Heart left ventricle (tissue), 16 donors: ENCODE measurements around the gene NEDD4L. TPM values are rescaled to one million over a fixed set of nuclear protein-coding genes. Genes with fewer than 3 reads are reported as not detected.

Experiments
- ATAC-seq, 4 donors: fragments of 200-7000 bp; cut with Tn5 transposase; one replicate each; pipeline ENCODE4 v1.9.1; 2020 to 2022; ENCODE audit warnings: moderate library complexity in 4 of 4, mild to moderate bottlenecking in 3 of 4, moderate number of reproducible peaks in 1 of 4
- DNase-seq, 5 donors: peaks; one replicate each; pipeline ENCODE4 v3.0.0-alpha.2; 2020
- H3K27ac ChIP-seq, 12 donors: fragments of 200-600 bp; sonication (generic) in 4 of 12; one replicate each; pipeline versions ENCODE4 v1.5.0 to v1.8.0; 2016 to 2022; ENCODE audit warnings: mild to moderate bottlenecking in 2 of 12
- H3K27me3 ChIP-seq, 9 donors: fragments of 200-600 bp; sonication (generic) in 2 of 9; one replicate each; pipeline versions ENCODE4 v1.5.1 to v1.8.0; 2016 to 2022; ENCODE audit warnings: mild to moderate bottlenecking in 3 of 9
- H3K36me3 ChIP-seq, 9 donors: fragments of 200-600 bp; sonication (generic) in 2 of 9; one replicate each; pipeline versions ENCODE4 v1.5.0 to v1.8.0; 2018 to 2022; ENCODE audit warnings: mild to moderate bottlenecking in 2 of 9
- H3K4me1 ChIP-seq, 12 donors: fragments of 200-600 bp; sonication (generic) in 4 of 12; one replicate each; pipeline versions ENCODE4 v1.5.0 to v1.8.0; 2016 to 2022; ENCODE audit warnings: mild to moderate bottlenecking in 3 of 12
- H3K4me3 ChIP-seq, 12 donors: fragments of 200-600 bp; sonication (generic) in 4 of 12; one replicate each; pipeline versions ENCODE4 v1.5.0 to v1.8.0; 2017 to 2022; ENCODE audit warnings: mild to moderate bottlenecking in 9 of 12, moderate library complexity in 4 of 12
- H3K9me3 ChIP-seq, 12 donors: fragments of 200-600 bp; sonication (generic) in 4 of 12; one replicate each; pipeline versions ENCODE4 v1.5.0 to v1.8.0; 2016 to 2022; ENCODE audit warnings: mild to moderate bottlenecking in 1 of 12
- POLR2A ChIP-seq, 2 donors: fragments of 450-650 bp; IDR thresholded peaks; one replicate each; pipeline ENCODE4 v1.6.1; 2017; ENCODE audit warnings: antibody characterized with exemption in 2 of 2, mild to moderate bottlenecking in 2 of 2, moderate library complexity in 2 of 2
- WGBS, 4 donors: extraction: QIAGEN DNeasy Blood & Tissue Kit in 2 of 4; methylation state at CpG; one replicate each; pipeline versions ENCODE4 v1.1.5 to v1.1.7; 2013 to 2018; 5-methylcytosine and 5-hydroxymethylcytosine counted together
- intact Hi-C, 10 donors: fragments of 100-400 bp; cut with DNase I; formaldehyde crosslinking; loops; one replicate each; pipeline versions ENCODE4 v1.11.1 to v1.14.2; 2022
- polyA plus RNA-seq, 2 donors: library from polyadenylated mRNA; stranded (reverse); fragments of 200-250 nt; gene quantifications; one replicate each; pipeline ENCODE4 v1.2.3, GENCODE V29; 2013
- total RNA-seq, 9 donors: library from RNA; depleted of rRNA in 2 of 9; stranded (reverse); fragments of >200 nt in 2 of 9; fragmentation: NEBNext Ultra II Directional in 3 of 9; extraction: Animal tissue kit (Norgen Biotek cat#: 25700) in 3 of 9; gene quantifications; one replicate each; pipeline versions ENCODE4 v1.1.0 to v1.2.4, GENCODE V29; 2016 to 2023
- TF ChIP-seq, protein P1 (sequence below), 12 donors: fragments of 200-600 bp; sonication (generic) in 4 of 12; IDR thresholded peaks; one replicate each; pipeline versions ENCODE4 v1.5.0 to v1.8.0; 2018 to 2022; ENCODE audit warnings: antibody characterized with exemption in 12 of 12, mild to moderate bottlenecking in 5 of 12
- donor health status: ischemic (EF 13 %, LVEDD 7.1; RV severe dilation, severe dysfunction).
- donor health status: healthy with polysubstance abuse.
- donor health status: DM: no; HTN: yes; CAD: no.
- donor health status: DM: no; HTN: no; CAD: no.
- donor health status: ischemic (EF 25% LVEDD 6.9; RV normal size, moderate dysfunction).
- donor health status: ischemic (EF 25% LVEDD 5.7; RV mildly dilated, moderate dysfunction).
- donor health status: healthy.
- donor health status: DM: yes; HTN: yes; CAD: no.
- donor health status: ischemic (EF 35%, LVEDD 5.7; RV mildly dilated, moderate dysfunction).
- donor health status: nonischemic (EF 11% LVEDD 7.7; RV severe dilation, severe dysfunction).
- donor health status: DM: yes; HTN: yes; CAD: no.
- donor health status: PGD.
- donor health status: ischemic (EF 29% LVEDD 5.4; RV normal size, mild dysfunction).
- donor health status: nonischemic (EF 23%, LVEDD 6.1; RV moderate dilation, normal function).

NEDD4L gene
- total and polyA plus RNA-seq, 11 donors = 14.7 to 64.1 (median 51.7) TPM

DNA sequence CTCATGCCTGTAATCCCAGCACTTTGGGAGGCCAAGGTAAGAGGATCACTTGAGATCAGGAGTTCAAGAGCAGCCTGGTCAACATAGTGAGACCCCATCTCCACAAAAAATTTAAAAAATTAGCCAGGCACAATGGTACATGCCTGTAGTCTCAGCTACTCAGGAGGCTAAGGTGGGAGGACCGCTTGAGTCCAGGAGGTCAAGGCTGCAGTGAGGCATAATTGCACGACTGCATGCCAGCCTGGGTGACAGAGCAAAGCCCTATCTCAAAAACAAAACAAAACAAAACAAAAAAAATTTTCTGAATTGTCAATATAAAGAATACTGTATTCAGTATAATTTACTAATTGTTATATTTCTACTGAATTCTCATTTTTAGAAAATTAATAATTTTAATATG lies 20.9 kb upstream of the NEDD4L start:
- Histone ChIP-seq H3K4me1 (no peaks in the 10 kb centered on the region), H3K27me3 (peaks cover 0 to 3% (median 0%) of the 10 kb centered on the region in 9 donors), H3K4me3 (no peak overlapping the region), H3K27ac (no peak overlapping the region), H3K9me3 (no peaks in the 10 kb centered on the region), H3K36me3 (no peaks in the 10 kb centered on the region)
- DNase-seq (no peak), ATAC-seq (no peak)
- intact Hi-C loops = no loop called here
- 89 to 98% (median 95%) methylated on average over 2 of the region's 2 CpGs for WGBS, 4 donors
- TF ChIP-seq, protein P1, sequence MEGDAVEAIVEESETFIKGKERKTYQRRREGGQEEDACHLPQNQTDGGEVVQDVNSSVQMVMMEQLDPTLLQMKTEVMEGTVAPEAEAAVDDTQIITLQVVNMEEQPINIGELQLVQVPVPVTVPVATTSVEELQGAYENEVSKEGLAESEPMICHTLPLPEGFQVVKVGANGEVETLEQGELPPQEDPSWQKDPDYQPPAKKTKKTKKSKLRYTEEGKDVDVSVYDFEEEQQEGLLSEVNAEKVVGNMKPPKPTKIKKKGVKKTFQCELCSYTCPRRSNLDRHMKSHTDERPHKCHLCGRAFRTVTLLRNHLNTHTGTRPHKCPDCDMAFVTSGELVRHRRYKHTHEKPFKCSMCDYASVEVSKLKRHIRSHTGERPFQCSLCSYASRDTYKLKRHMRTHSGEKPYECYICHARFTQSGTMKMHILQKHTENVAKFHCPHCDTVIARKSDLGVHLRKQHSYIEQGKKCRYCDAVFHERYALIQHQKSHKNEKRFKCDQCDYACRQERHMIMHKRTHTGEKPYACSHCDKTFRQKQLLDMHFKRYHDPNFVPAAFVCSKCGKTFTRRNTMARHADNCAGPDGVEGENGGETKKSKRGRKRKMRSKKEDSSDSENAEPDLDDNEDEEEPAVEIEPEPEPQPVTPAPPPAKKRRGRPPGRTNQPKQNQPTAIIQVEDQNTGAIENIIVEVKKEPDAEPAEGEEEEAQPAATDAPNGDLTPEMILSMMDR (IDR thresholded peaks at IDR 0.05) = no peak
- no peak for TF ChIP-seq POLR2A (IDR thresholded peaks at IDR 0.05)

DNA sequence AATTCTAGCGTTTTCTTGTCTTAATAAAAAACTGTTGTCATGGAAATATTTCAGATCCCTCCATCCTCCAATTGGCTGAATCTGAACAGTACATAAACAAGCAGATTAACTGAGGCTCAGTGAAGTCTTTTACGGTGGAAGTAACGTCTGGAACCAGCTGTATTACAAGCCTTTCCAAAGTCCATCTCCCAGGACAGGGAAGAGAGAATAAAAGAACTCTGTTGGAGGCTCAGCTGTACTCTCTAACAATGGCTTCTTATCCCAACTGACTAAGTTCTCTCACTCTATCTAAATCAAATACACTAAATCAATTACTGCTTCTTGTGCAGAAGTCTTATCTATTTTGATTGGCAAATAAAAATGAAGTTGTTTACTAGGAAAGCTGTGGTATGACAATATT lies 19.9 kb upstream of the NEDD4L start:
- no peak overlapping the region for H3K4me3 ChIP-seq
- 56 to 62% (median 58%) methylated on average over 3 of the region's 3 CpGs for WGBS, 4 donors
- no peak for TF ChIP-seq POLR2A (IDR thresholded peaks at IDR 0.05)
- TF ChIP-seq, protein P1 (IDR thresholded peaks at IDR 0.05) = no peak

DNA sequence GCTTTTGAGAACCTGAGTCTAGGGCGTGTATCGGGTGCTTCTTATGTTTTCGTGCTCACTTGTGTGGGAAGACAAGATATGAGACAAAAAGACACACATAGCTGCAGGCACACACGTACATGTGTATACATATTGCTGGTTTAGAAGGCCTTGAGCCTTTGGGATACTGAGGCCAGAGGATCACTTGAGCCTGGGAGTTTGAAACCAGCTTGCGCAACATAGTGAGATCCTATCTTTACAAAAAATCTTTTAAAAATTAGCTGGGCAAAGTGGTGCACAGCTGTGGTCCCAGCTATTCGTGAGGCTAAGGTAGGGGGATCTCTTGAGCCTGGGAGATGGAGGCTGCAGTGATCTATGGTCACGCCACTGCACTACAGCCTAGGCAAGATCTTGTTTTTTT lies 18.8 kb upstream of the NEDD4L start:
- no peaks in the 10 kb centered on the region for H3K4me1 ChIP-seq
- DNase-seq (no peak), ATAC-seq (no peak)
- H3K27ac ChIP-seq = no peak overlapping the region
- H3K27me3 ChIP-seq = peaks cover 0 to 10% (median 0%) of the 10 kb centered on the region in 9 donors
- intact Hi-C loops = no loop called here
- WGBS, 4 donors = 93 to 98% (median 94%) methylated on average over 7 of the region's 7 CpGs
- no peaks in the 10 kb centered on the region for H3K36me3 ChIP-seq
- no peak overlapping the region for H3K4me3 ChIP-seq
- no peaks in the 10 kb centered on the region for H3K9me3 ChIP-seq
- no peak for TF ChIP-seq POLR2A (IDR thresholded peaks at IDR 0.05)
- TF ChIP-seq, protein P1 (IDR thresholded peaks at IDR 0.05) = no peak

More for the DNA sequence above, 19.9 kb upstream of the NEDD4L start:
- DNase-seq = no peak
- Histone ChIP-seq H3K36me3 (no peaks in the 10 kb centered on the region), H3K27ac (no peak overlapping the region), H3K4me1 (no peaks in the 10 kb centered on the region), H3K27me3 (peaks cover 0 to 10% (median 0%) of the 10 kb centered on the region in 9 donors), H3K9me3 (no peaks in the 10 kb centered on the region)
- no peak for ATAC-seq
- intact Hi-C loops = no loop called here

DNA sequence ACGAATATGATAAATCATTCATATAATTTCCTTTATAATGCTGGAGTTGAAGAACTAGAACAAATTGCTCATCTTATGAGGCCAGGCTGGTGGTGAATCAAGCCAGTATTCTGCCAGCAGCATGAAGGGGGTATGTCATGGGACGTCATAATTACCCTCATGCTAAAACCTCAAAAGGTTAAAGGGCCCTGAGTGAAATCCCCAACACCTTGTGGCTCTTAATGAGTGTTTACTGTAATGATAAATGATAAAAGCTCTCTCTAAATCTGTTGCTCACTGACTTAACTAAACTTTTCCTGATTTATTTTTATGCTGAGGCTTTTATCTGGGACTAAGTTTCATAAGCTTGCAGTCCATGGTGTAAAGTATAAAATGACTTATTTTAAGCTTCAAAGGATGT lies 18.3 kb upstream of the NEDD4L start:
- no peak overlapping the region for H3K4me3 ChIP-seq
- no peak for TF ChIP-seq POLR2A (IDR thresholded peaks at IDR 0.05)
- TF ChIP-seq, protein P1 (IDR thresholded peaks at IDR 0.05) = no peak
- ATAC-seq = no peak
- WGBS, 4 donors = 80 to 95% (median 94%) methylated on average over 2 of the region's 2 CpGs
- peaks cover 0 to 10% (median 0%) of the 10 kb centered on the region in 9 donors for H3K27me3 ChIP-seq
- intact Hi-C loops = no loop called here
- H3K9me3 ChIP-seq = no peaks in the 10 kb centered on the region
- H3K36me3 ChIP-seq = no peaks in the 10 kb centered on the region
- DNase-seq = no peak
- H3K27ac ChIP-seq = no peak overlapping the region
- H3K4me1 ChIP-seq = no peaks in the 10 kb centered on the region
